Esophagus muscularis mucosa (tissue), 4 donors: ENCODE measurements around the gene CNTFR.

Experiments
- CTCF ChIP-seq, 3 experiments: fragments of 200-600 bp in 2 of 3; fragments of 450-650 bp in 1 of 3; sonication (generic) in 2 of 3; IDR thresholded peaks; one replicate each; pipeline ENCODE4 v1.5.1; 2017 to 2019; ENCODE audit warnings: antibody characterized with exemption in 3 of 3, mild to moderate bottlenecking in 2 of 3, moderate library complexity in 1 of 3
- EP300 ChIP-seq: sonication (generic); formaldehyde crosslinking; IDR thresholded peaks from one replicate; pipeline ENCODE4 v1.6.1; 2017; ENCODE audit warnings: antibody characterized with exemption
- POLR2A ChIP-seq: fragments of 450-650 bp; IDR thresholded peaks from one replicate; pipeline ENCODE4 v1.6.1; 2017; ENCODE audit warnings: antibody characterized with exemption, moderate library complexity, mild to moderate bottlenecking, low read depth
- POLR2AphosphoS5 ChIP-seq, 2 donors: sonication (generic); formaldehyde crosslinking; IDR thresholded peaks; one replicate each; pipeline ENCODE4 v1.6.1; 2017; ENCODE audit warnings: antibody characterized with exemption in 2 of 2

DNA sequence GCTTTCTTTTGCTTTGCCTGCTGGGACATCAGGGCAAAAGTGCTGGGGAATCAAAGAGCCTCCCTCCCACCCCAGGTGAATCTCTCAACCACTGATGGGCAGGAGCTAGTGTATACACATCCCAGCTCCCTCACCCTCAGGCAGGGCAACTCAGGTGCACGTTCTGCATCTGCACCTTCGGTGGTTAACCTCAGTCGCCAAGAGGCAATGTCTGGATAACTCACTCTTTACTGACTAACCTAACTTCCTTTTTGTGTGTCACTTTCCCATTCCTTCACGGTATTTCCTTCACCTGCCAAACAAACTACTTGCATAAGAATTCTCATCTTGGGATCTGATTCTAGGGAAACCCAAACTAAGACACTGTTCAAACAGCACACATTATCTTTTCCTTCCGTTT, 26.3 kb downstream of the CNTFR start:
- TF ChIP-seq CTCF (IDR thresholded peaks at IDR 0.05) (no peak), POLR2A (no peak), POLR2AphosphoS5 (IDR thresholded peaks at IDR 0.05) (no peak), EP300 (no peak)
